LNCaP clone FGC (cell line): ENCODE results near the gene SLC29A1.

Source experiments
- DNase-seq: peaks from one replicate; pipeline ENCODE4 v3.0.0-alpha.2; 2011; ENCODE audit warnings: low read depth
- H3K4me3 ChIP-seq: 2 replicates; pipeline ENCODE4 v1.5.1; 2011; ENCODE audit warnings: mild to moderate bottlenecking, low read depth, low read length, control low read depth
- CTCF ChIP-seq: IDR thresholded peaks from 2 replicates; pipeline ENCODE4 v1.5.1; 2012; ENCODE audit warnings: mild to moderate bottlenecking; ENCODE audit not compliant: control insufficient read depth, insufficient read depth; ENCODE audit errors: extremely low read depth

The SLC29A1 gene

GRCh38 chr6:44223319-44224028 lies at the start of gene SLC29A1:
SLC29A1 (plus strand) TSS chr6:44223595; CDS start chr6:44227314, 3,719 bp downstream.
- H3K4me3 ChIP-seq = peak within 1 kb of the TSS; percentile 65
- TF ChIP-seq CTCF = peak; percentile 39
- no peak for DNase-seq

- DNase-seq = no peak
- H3K4me3 ChIP-seq = no peak overlapping the region
- no peak for TF ChIP-seq CTCF
These were observed 47.1 kb upstream of the SLC29A1 start for GRCh38 chr6:44176130-44176761.

GRCh38 chr6:44176762-44177509 lies 46.5 kb upstream of the SLC29A1 start:
- no peak for DNase-seq
- no peak overlapping the region for H3K4me3 ChIP-seq

GRCh38 chr6:44177691-44178423 lies 45.5 kb upstream of the SLC29A1 start:
- no peak overlapping the region for H3K4me3 ChIP-seq

More at GRCh38 chr6:44176762-44177509, 46.5 kb upstream of the SLC29A1 start:
- TF ChIP-seq CTCF = no peak

GRCh38 chr6:44178424-44179071 lies 44.8 kb upstream of the SLC29A1 start:
- H3K4me3 ChIP-seq = no peak overlapping the region
- TF ChIP-seq CTCF = no peak
- no peak for DNase-seq

More at GRCh38 chr6:44177691-44178423, 45.5 kb upstream of the SLC29A1 start:
- no peak for TF ChIP-seq CTCF
- no peak for DNase-seq

GRCh38 chr6:44179072-44179536 lies 44.3 kb upstream of the SLC29A1 start:
- no peak for DNase-seq
- no peak for TF ChIP-seq CTCF
- no peak overlapping the region for H3K4me3 ChIP-seq
